Esophagus muscularis mucosa (tissue), 3 donors: ENCODE results near the gene C1orf87.

Source experiments
- CTCF ChIP-seq, 3 experiments: fragments of 200-600 bp in 2 of 3; fragments of 450-650 bp in 1 of 3; sonication (generic) in 2 of 3; IDR thresholded peaks; one replicate each; pipeline ENCODE4 v1.5.1; 2017 to 2019; ENCODE audit warnings: antibody characterized with exemption in 3 of 3, mild to moderate bottlenecking in 2 of 3, moderate library complexity in 1 of 3
- POLR2A ChIP-seq: fragments of 450-650 bp; IDR thresholded peaks from one replicate; pipeline ENCODE4 v1.6.1; 2017; ENCODE audit warnings: antibody characterized with exemption, moderate library complexity, mild to moderate bottlenecking, low read depth
- POLR2AphosphoS5 ChIP-seq, 2 donors: sonication (generic); formaldehyde crosslinking; IDR thresholded peaks; one replicate each; pipeline ENCODE4 v1.6.1; 2017; ENCODE audit warnings: antibody characterized with exemption in 2 of 2

DNA sequence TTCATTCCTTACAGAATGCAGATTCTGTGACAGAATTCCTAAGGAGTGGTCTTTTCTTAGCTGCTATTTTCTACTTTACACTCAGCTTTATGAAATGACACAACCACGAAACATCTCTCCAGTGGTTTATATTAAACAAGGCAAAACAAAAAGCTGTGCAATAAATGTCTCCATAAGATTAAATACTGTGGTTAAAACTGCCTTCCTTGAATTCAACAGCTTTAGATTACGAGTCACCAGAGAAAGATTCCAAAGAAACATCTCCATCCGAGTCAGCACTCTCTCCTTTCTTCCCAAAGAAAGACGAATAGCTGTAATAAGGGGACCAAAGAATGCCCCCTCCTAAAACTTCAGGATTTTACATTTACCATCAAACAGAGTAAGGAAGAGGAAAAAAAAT, 4.6 kb upstream of the C1orf87 start:
- TF ChIP-seq CTCF (IDR thresholded peaks at IDR 0.05) (no peak), POLR2AphosphoS5 (IDR thresholded peaks at IDR 0.05) (no peak), POLR2A (no peak)
